Mesothelial cell of epicardium (in vitro differentiated cells): ENCODE results near the gene AHNAK2. TPM values are rescaled to one million over a fixed set of nuclear protein-coding genes. Genes with fewer than 3 reads are reported as not detected.

Experiments
- DNase-seq, 2 experiments: peaks; one replicate each; pipeline ENCODE4 v3.0.0; 2021; ENCODE audit warnings: low spot score in 2 of 2; ENCODE audit not compliant: unreplicated experiment in 2 of 2
- H3K27ac Mint-ChIP-seq: 2 replicates; pipeline ENCODE4 v1.8.0; 2021; ENCODE audit warnings: mixed read lengths
- H3K27me3 Mint-ChIP-seq: 2 replicates; pipeline ENCODE4 v1.8.0; 2021; ENCODE audit warnings: low read depth, mixed read lengths
- H3K36me3 Mint-ChIP-seq: 2 replicates; pipeline ENCODE4 v1.8.0; 2021; ENCODE audit warnings: mixed read lengths
- H3K4me1 Mint-ChIP-seq: 2 replicates; pipeline ENCODE4 v1.8.0; 2021; ENCODE audit warnings: mixed read lengths
- H3K4me3 Mint-ChIP-seq: 2 replicates; pipeline ENCODE4 v1.8.0; 2021; ENCODE audit warnings: mild to moderate bottlenecking, moderate library complexity, mixed read lengths
- H3K9me3 Mint-ChIP-seq: 2 replicates; pipeline ENCODE4 v1.8.0; 2021; ENCODE audit warnings: mixed read lengths
- CTCF ChIP-seq: fragments of 200-600 bp; sonication (generic); IDR thresholded peaks from one replicate; pipeline ENCODE4 v1.5.0; 2021; ENCODE audit warnings: antibody characterized with exemption; ENCODE audit not compliant: unreplicated experiment
- total RNA-seq: library from RNA; stranded (reverse); gene quantifications from 3 replicates; pipeline ENCODE4 v1.2.1, GENCODE V29; 2021

Gene AHNAK2
- total RNA-seq, 1 donor from 2014 or later: 2.8 TPM

DNA sequence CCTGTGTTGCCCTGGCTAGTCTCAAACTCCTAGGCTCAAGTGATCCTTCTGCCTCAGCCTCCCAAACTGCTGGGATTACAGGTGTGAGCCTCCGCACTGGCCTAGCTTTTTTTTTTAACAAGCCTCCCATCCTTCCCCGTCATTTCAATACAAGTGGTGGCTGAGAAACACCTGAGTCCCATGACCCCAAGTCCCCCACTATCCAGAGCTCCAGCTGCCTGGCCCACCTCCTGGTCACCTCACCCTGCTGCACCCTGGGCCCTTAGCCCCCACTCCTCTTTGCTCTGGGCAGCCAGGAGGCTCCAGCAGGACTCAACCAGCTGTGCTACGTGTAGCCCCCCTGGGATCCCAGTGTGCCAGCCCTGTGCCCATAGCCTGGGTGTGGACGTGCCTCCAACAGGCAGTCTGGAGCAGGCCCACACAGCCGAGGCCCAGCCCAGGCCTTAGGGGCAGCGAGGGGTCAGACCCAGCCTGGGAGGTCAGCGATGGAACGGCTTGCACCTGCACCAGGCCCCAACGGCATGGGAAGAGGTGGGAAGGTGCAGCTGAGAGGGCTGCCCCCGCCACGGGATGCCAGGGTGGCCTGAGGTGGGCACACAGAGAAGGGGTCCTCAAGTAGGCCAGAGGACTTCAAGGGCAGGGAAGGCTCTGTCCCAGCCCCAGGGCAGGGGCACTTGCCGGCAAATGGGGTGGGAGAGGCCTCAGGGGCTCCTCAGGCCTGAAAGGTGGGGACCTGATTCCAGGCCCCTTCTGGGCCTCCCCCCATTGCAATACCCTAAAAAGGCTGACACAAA lies 6.5 kb downstream of the AHNAK2 start:
- no peak for TF ChIP-seq CTCF
- DNase-seq: no peak
- Mint-ChIP-seq H3K4me3 (no peak overlapping the region), H3K27me3 (peaks cover 8% of the 10 kb centered on the region), H3K9me3 (no peaks in the 10 kb centered on the region), H3K36me3 (no peaks in the 10 kb centered on the region), H3K4me1 (peaks cover 22% of the 10 kb centered on the region), H3K27ac (no peak overlapping the region)

DNA sequence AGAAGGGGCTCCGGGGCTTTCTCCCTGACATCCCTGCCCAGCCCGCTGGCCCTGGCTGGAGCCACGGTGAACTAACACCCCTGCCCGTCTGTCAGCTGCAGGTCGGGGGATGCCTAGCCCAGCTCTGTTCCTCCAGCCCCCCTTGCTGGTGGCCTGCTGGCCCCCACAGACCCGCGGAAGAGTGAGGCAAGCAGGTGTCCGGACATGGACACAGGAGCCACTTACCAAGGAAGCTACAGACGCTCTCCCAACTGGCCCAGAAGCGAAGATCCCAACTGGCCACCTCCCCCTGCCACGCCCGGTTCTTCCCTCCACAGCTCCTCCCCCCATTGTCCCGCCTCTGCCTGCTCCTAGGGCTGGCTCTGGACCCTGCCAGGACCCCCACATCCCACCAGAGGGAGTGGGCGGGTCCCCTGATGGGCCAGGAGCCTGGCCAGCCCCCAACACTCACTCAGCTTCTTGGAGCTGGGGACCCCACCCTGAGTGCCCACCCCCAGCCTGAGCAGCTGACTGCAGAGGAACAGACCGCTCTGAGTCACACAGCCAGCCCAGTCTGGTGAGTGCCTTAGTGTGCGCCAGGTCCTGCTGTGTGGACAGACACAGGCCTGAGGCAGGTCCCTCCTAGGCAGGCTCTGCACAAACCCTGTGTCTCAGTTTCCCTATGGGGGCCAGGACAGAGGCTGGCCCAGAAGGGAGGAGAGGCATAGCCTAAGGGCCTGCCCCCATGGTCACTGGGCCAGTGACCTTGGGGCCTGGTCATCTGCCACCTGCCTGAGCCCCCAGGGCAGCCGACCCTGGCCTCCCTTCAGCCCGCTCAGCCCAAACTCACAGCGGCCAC lies 7.7 kb downstream of the AHNAK2 start:
- Mint-ChIP-seq H3K27me3 (no peaks in the 10 kb centered on the region), H3K4me1 (peaks cover 18% of the 10 kb centered on the region)
- no peak for DNase-seq

DNA sequence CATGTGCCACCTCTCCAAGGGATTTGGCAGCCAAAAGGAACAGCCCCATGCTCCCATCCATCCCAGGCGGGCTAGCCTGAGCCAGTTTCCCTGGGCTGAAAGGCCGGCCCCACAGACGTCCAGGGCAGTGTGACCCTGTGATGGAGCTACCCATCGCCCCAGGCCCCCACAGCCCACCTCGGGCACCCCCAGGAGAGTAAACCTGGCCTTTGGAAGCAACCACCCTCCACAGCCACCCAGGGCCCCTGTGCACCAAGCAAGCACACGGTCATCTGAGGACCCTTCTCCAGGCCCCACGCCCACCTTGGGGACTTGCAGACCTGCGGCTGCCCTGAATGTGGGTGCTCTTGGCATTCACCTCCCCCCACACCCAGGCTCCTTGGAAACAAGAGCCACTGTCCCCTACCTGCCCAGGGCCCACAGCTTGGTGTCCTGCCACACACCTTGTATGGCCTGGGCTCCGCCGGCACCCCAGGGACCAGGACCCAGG lies 8.4 kb downstream of the AHNAK2 start:
- H3K27me3 Mint-ChIP-seq: no peaks in the 10 kb centered on the region
- no peak for DNase-seq
- no peaks in the 10 kb centered on the region for H3K9me3 Mint-ChIP-seq
- H3K27ac Mint-ChIP-seq: no peak overlapping the region
- H3K4me3 Mint-ChIP-seq: no peak overlapping the region
- H3K4me1 Mint-ChIP-seq: peaks cover 18% of the 10 kb centered on the region
- TF ChIP-seq CTCF: no peak
- no peaks in the 10 kb centered on the region for H3K36me3 Mint-ChIP-seq

More for the DNA sequence above, 7.7 kb downstream of the AHNAK2 start:
- H3K4me3 Mint-ChIP-seq: no peak overlapping the region
- no peak overlapping the region for H3K27ac Mint-ChIP-seq
- no peaks in the 10 kb centered on the region for H3K36me3 Mint-ChIP-seq
- TF ChIP-seq CTCF: no peak
- H3K9me3 Mint-ChIP-seq: no peaks in the 10 kb centered on the region

DNA sequence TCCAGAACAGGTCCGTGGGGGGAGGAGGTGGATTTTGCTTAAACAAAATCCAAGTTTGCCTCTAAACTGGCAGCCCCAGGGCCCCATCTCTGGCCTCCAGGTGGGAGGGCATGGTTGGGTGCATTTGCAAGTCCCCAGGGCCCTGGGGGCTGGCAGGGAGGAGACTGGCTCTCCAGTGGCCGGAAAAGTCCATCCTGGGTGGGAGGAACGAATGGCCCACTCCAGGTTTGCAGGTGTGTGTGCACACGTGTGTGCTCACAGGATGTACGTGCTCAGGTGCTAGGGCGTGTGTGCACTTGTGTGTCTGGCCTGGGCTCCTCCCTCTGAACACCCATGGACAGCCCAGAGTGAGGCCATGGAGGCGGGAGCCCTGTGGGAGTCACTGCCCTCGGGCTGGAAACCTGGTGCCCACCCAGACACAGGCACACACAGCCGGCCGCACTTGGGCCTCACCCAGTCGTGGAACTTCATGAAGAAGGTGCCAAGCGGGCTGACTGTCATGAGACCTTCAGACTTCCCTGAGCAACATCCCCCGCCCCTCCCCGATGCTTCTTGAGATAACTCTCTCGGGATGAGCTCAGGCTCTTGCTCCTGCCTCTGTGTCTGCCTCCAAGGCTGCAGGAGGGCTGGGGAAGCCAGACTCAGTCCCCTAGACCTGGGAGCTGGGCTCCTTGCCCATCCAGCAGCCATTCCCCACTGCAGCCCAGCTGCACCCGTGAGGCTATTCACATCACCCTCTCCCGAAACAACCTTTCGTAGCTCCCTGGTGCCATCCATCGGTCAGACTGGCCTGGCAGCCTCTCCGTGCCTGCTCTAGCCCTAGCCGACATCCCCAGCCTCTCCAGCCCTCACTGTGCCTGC lies 9.4 kb downstream of the AHNAK2 start:
- H3K36me3 Mint-ChIP-seq: no peaks in the 10 kb centered on the region
- no peaks in the 10 kb centered on the region for H3K9me3 Mint-ChIP-seq
- peaks cover 18% of the 10 kb centered on the region for H3K4me1 Mint-ChIP-seq
- H3K27ac Mint-ChIP-seq: peak overlapping the region; percentile 56
- peak overlapping the region; percentile 61 for H3K4me3 Mint-ChIP-seq
- H3K27me3 Mint-ChIP-seq: no peaks in the 10 kb centered on the region
- no peak for TF ChIP-seq CTCF
- no peak for DNase-seq

- Mint-ChIP-seq H3K36me3 (no peaks in the 10 kb centered on the region), H3K4me1 (peaks cover 18% of the 10 kb centered on the region), H3K4me3 (peak overlapping the region; percentile 61), H3K27me3 (no peaks in the 10 kb centered on the region), H3K27ac (peak overlapping the region; percentile 56), H3K9me3 (no peaks in the 10 kb centered on the region)
- no peak for TF ChIP-seq CTCF
- DNase-seq: peak in 1 of 2 experiments; percentile 73
Observed at GRCh38 chr14:104968153-104968527, 10.0 kb downstream of the AHNAK2 start.
